ENCODE results near the gene KCNQ5.

KCNQ5 gene

GRCh38 chr6:72826037-72826436 is 204.2 kb downstream of the KCNQ5 start:
- no peak overlapping the region for H3K4me2 ChIP-seq (ENCODE audit: low read depth, low read length, poor library complexity, severe bottlenecking)
- H4K20me1 ChIP-seq (ENCODE audit: low read depth, low read length) = no peaks in the 10 kb centered on the region; the same call in 1 of the 2 replicates
- H3K9ac ChIP-seq (ENCODE audit: low read length) = no peak overlapping the region
- peaks cover 56% of the 10 kb centered on the region for H3K79me2 ChIP-seq (ENCODE audit: insufficient read depth, low read length)
- no peaks in the 10 kb centered on the region for H3F3A ChIP-seq (ENCODE audit: insufficient read depth)
- H3K36me3 ChIP-seq (ENCODE audit: low read length) = peaks cover 12% of the 10 kb centered on the region
- no peaks in the 10 kb centered on the region for H3K27me3 ChIP-seq (ENCODE audit: low read length)
- H3K9me2 ChIP-seq (replicated peaks; ENCODE audit: insufficient read depth, low read length) = no peaks in the 10 kb centered on the region
- TF ChIP-seq CTCF (IDR thresholded peaks at IDR 0.05; ENCODE audit: insufficient read depth, low read length, poor library complexity, severe bottlenecking) (no peak), EZH2phosphoT487 (conservative IDR thresholded peaks at IDR 0.05; ENCODE audit: low read length) (no peak)
- H3K27ac ChIP-seq (ENCODE audit: low read depth, low read length) = no peak overlapping the region
- H3K9me3 ChIP-seq (ENCODE audit: insufficient read depth, low read length) = peaks cover 12% of the 10 kb centered on the region; the same call in 1 of the 2 replicates
- no peak overlapping the region for H2AFZ ChIP-seq (ENCODE audit: low read depth, low read length, severe bottlenecking)
- H3K4me3 ChIP-seq (ENCODE audit: insufficient read depth, low read length, poor library complexity, severe bottlenecking) = no peak overlapping the region

GRCh38 chr6:72826744-72827438 is 205.0 kb downstream of the KCNQ5 start:
- no peak overlapping the region for H3K27ac ChIP-seq (ENCODE audit: low read depth, low read length)
- no peaks in the 10 kb centered on the region for H3K9me2 ChIP-seq (replicated peaks; ENCODE audit: insufficient read depth, low read length)
- H2AFZ ChIP-seq (ENCODE audit: low read depth, low read length, severe bottlenecking) = no peak overlapping the region
- H3K27me3 ChIP-seq (ENCODE audit: low read length) = no peaks in the 10 kb centered on the region
- peaks cover 12% of the 10 kb centered on the region; the same call in 1 of the 2 replicates for H3K9me3 ChIP-seq (ENCODE audit: insufficient read depth, low read length)
- H3K36me3 ChIP-seq (ENCODE audit: low read length) = peaks cover 12% of the 10 kb centered on the region
- H3F3A ChIP-seq (ENCODE audit: insufficient read depth) = no peaks in the 10 kb centered on the region
- H3K4me2 ChIP-seq (ENCODE audit: low read depth, low read length, poor library complexity, severe bottlenecking) = no peak overlapping the region
- H4K20me1 ChIP-seq (ENCODE audit: low read depth, low read length) = no peaks in the 10 kb centered on the region; the same call in 1 of the 2 replicates
- peaks cover 56% of the 10 kb centered on the region for H3K79me2 ChIP-seq (ENCODE audit: insufficient read depth, low read length)
- H3K9ac ChIP-seq (ENCODE audit: low read length) = no peak overlapping the region
- TF ChIP-seq CTCF (IDR thresholded peaks at IDR 0.05; ENCODE audit: insufficient read depth, low read length, poor library complexity, severe bottlenecking) = no peak
- TF ChIP-seq EZH2phosphoT487 (conservative IDR thresholded peaks at IDR 0.05; ENCODE audit: low read length) = no peak
- H3K4me3 ChIP-seq (ENCODE audit: insufficient read depth, low read length, poor library complexity, severe bottlenecking) = no peak overlapping the region

- no peak overlapping the region for H2AFZ ChIP-seq (ENCODE audit: low read depth, low read length, severe bottlenecking)
- H3K9ac ChIP-seq (ENCODE audit: low read length) = no peak overlapping the region
- no peak overlapping the region for H3K4me2 ChIP-seq (ENCODE audit: low read depth, low read length, poor library complexity, severe bottlenecking)
- H3K9me3 ChIP-seq (ENCODE audit: insufficient read depth, low read length) = peaks cover 12% of the 10 kb centered on the region; the same call in 1 of the 2 replicates
- no peaks in the 10 kb centered on the region for H3K27me3 ChIP-seq (ENCODE audit: low read length)
- peaks cover 12% of the 10 kb centered on the region for H3K36me3 ChIP-seq (ENCODE audit: low read length)
- H3F3A ChIP-seq (ENCODE audit: insufficient read depth) = no peaks in the 10 kb centered on the region
- H3K27ac ChIP-seq (ENCODE audit: low read depth, low read length) = no peak overlapping the region
- H4K20me1 ChIP-seq (ENCODE audit: low read depth, low read length) = no peaks in the 10 kb centered on the region
- H3K9me2 ChIP-seq (replicated peaks; ENCODE audit: insufficient read depth, low read length) = no peaks in the 10 kb centered on the region
- TF ChIP-seq CTCF (IDR thresholded peaks at IDR 0.05; ENCODE audit: insufficient read depth, low read length, poor library complexity, severe bottlenecking) (no peak), EZH2phosphoT487 (conservative IDR thresholded peaks at IDR 0.05; ENCODE audit: low read length) (no peak)
- H3K79me2 ChIP-seq (ENCODE audit: insufficient read depth, low read length) = peaks cover 58% of the 10 kb centered on the region
- H3K4me3 ChIP-seq (ENCODE audit: insufficient read depth, low read length, poor library complexity, severe bottlenecking) = no peak overlapping the region
Observed at GRCh38 chr6:72828904-72829303, 207.0 kb downstream of the KCNQ5 start.

Measured in SU-DHL-6 (cell line).